Measurements from ENCODE around the gene SSU72. TPM values are rescaled to one million over a fixed set of nuclear protein-coding genes. Genes with fewer than 3 reads are reported as not detected.

SSU72 gene
- total RNA-seq, 1 donor from 2014 or later: 117 TPM

DNA sequence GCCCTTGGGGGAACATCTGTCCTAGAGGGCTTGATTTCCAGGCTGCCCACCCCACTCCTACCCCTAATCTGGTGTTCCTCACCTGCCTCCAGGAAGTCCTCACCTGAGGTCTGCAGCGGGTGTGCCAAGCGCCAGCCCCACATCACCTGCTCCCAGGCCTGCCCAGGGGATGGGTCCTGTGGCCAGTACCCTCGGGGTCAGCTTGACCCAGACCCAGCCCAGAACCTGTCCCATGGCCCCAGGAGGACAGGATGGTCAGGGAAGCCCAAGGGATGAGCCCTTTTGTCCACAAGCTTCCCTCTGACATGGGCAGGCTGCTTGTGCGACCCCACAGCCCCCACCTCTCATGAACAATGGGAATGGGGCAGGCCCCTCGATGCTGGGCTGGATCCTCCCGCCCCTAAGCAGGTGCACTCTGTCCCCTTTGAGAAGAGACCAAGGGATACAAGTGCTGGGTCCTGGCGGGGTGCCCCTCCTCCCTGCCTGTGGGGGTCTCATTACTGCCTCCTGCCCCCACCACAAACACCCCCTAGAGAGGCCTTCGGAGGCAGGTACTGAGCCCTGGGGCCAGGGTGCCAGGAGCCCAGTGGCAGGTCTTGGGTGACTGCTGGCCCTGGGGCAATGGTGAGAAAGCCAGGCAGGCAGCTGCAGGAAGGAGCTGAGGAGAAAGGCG lies 43.9 kb upstream of the SSU72 start:
- Mint-ChIP-seq H3K27me3 (ENCODE audit: unreplicated experiment) (no peaks in the 10 kb centered on the region), H3K4me1 (ENCODE audit: unreplicated experiment) (peaks cover 29% of the 10 kb centered on the region), H3K9me3 (ENCODE audit: unreplicated experiment) (no peaks in the 10 kb centered on the region), H3K27ac (ENCODE audit: unreplicated experiment) (no peak overlapping the region), H3K4me3 (ENCODE audit: unreplicated experiment) (no peak overlapping the region), H3K36me3 (ENCODE audit: unreplicated experiment) (peaks cover 3% of the 10 kb centered on the region)
- TF ChIP-seq, protein P1, sequence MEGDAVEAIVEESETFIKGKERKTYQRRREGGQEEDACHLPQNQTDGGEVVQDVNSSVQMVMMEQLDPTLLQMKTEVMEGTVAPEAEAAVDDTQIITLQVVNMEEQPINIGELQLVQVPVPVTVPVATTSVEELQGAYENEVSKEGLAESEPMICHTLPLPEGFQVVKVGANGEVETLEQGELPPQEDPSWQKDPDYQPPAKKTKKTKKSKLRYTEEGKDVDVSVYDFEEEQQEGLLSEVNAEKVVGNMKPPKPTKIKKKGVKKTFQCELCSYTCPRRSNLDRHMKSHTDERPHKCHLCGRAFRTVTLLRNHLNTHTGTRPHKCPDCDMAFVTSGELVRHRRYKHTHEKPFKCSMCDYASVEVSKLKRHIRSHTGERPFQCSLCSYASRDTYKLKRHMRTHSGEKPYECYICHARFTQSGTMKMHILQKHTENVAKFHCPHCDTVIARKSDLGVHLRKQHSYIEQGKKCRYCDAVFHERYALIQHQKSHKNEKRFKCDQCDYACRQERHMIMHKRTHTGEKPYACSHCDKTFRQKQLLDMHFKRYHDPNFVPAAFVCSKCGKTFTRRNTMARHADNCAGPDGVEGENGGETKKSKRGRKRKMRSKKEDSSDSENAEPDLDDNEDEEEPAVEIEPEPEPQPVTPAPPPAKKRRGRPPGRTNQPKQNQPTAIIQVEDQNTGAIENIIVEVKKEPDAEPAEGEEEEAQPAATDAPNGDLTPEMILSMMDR (IDR thresholded peaks at IDR 0.05): no peak
- no peak for DNase-seq (ENCODE audit: extremely low spot score, unreplicated experiment)

DNA sequence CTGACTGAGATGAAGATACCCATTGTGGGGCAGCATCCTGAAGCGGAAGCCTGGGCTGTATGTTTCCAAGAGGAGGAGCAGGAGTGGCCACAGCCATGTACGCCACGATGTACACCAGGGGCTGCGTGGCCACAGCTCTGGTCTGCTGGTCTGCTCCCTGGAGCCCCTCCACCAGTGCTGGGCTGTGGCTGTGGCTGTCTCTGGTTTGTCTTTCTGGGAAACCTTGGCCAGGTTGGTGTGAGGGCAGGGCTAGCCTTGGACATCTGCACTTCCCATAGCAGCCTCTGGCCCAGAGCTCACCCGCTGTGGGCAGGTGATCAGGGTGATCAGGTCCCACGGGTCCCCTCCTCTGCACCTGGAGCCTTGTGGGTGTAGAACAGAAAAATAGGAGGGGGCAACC lies 43.3 kb upstream of the SSU72 start:
- peaks cover 31% of the 10 kb centered on the region for H3K4me1 Mint-ChIP-seq (ENCODE audit: unreplicated experiment)
- DNase-seq (ENCODE audit: extremely low spot score, unreplicated experiment): no peak
- no peaks in the 10 kb centered on the region for H3K27me3 Mint-ChIP-seq (ENCODE audit: unreplicated experiment)
- TF ChIP-seq, protein P1 (IDR thresholded peaks at IDR 0.05): no peak
- no peaks in the 10 kb centered on the region for H3K9me3 Mint-ChIP-seq (ENCODE audit: unreplicated experiment)
- peak overlapping the region; percentile 83 for H3K4me3 Mint-ChIP-seq (ENCODE audit: unreplicated experiment)
- no peak overlapping the region for H3K27ac Mint-ChIP-seq (ENCODE audit: unreplicated experiment)
- H3K36me3 Mint-ChIP-seq (ENCODE audit: unreplicated experiment): peaks cover 3% of the 10 kb centered on the region

DNA sequence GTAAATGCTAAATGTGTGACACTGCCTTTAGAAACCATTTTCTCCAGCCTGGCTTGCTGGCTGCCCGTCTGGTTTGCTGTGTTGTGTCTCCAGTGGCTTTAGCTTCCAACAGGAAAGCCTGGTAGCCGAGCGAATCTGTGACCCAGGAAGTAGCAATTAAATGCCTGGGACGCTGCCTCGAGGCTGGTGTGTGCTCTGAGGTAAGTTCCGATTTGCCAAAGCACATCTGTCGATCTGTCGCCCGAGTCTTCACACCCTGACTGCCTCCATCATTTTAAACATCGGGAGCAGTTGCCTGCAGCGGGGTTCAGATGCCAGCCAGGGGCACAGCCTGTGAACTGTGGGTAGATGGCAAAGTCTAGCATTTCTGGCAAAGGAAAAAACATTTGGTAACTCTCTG lies 42.9 kb upstream of the SSU72 start:
- Mint-ChIP-seq H3K4me3 (ENCODE audit: unreplicated experiment) (peak overlapping the region; percentile 83), H3K36me3 (ENCODE audit: unreplicated experiment) (peaks cover 3% of the 10 kb centered on the region), H3K27me3 (ENCODE audit: unreplicated experiment) (no peaks in the 10 kb centered on the region), H3K9me3 (ENCODE audit: unreplicated experiment) (no peaks in the 10 kb centered on the region), H3K27ac (ENCODE audit: unreplicated experiment) (no peak overlapping the region), H3K4me1 (ENCODE audit: unreplicated experiment) (peaks cover 31% of the 10 kb centered on the region)
- TF ChIP-seq, protein P1 (IDR thresholded peaks at IDR 0.05): no peak
- DNase-seq (ENCODE audit: extremely low spot score, unreplicated experiment): no peak

DNA sequence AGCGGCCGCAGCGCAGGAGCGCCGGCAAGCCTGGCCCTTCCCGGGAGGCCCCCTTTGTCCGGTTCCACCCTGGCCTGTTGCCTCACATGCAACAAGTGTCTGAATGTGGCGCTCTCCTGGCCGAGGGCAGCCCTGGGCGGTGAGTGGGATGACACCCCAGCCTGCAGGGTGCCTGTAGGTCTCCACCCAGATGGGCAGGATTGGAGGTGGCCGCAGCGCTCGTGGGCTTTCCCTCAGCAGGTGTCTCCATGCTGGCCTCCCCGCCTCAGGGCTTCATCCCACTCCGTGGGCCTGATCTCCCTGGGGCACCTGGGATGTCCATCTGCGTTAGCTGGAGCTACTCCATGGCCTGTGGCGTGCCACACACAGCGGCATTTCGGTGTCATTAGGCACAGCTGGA lies 42.2 kb upstream of the SSU72 start:
- peaks cover 6% of the 10 kb centered on the region for H3K36me3 Mint-ChIP-seq (ENCODE audit: unreplicated experiment)
- peak overlapping the region; percentile 83 for H3K4me3 Mint-ChIP-seq (ENCODE audit: unreplicated experiment)
- H3K4me1 Mint-ChIP-seq (ENCODE audit: unreplicated experiment): peaks cover 34% of the 10 kb centered on the region
- no peaks in the 10 kb centered on the region for H3K9me3 Mint-ChIP-seq (ENCODE audit: unreplicated experiment)
- DNase-seq (ENCODE audit: extremely low spot score, unreplicated experiment): no peak
- H3K27me3 Mint-ChIP-seq (ENCODE audit: unreplicated experiment): no peaks in the 10 kb centered on the region
- peak overlapping the region; percentile 78 for H3K27ac Mint-ChIP-seq (ENCODE audit: unreplicated experiment)
- TF ChIP-seq, protein P1 (IDR thresholded peaks at IDR 0.05): no peak

DNA sequence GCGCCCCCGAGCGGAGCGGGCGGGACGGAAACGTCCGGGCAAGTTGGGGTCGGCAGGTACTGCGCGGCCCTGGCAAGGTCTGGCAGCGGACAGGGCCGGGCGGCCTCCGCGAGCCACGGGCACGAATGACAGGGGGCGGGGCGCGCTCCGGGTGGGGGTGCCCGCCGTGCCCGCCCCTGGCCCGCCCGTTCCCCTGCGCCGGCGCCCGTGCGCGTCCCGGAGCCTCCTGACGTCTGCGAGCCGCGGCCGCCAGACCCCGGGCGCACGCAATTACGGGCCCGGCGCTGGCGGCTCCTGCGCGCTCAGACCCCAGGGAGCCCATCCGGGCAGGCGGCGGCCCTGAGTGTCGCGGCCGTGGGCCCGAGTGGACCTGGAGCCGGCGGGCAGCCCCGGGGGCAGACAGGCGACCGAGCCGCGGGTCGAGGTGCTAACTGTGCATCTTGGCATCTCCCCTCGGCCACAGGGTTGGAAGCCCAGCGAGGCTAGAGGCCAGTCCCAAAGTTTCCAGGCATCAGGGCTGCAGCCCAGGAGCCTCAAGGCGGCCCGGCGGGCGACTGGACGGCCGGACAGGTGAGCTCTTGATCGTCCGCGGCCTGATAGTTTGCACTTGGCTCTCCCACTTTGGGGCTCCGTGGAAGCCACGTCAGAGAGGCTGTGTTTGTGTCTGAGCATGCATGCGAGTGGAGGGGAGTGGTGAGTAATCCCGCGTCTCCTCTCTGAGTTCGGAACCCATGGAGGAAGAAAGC lies 41.6 kb upstream of the SSU72 start:
- Mint-ChIP-seq H3K27ac (ENCODE audit: unreplicated experiment) (peak overlapping the region; percentile 78), H3K9me3 (ENCODE audit: unreplicated experiment) (no peaks in the 10 kb centered on the region), H3K36me3 (ENCODE audit: unreplicated experiment) (peaks cover 6% of the 10 kb centered on the region), H3K27me3 (ENCODE audit: unreplicated experiment) (no peaks in the 10 kb centered on the region), H3K4me3 (ENCODE audit: unreplicated experiment) (peak overlapping the region; percentile 83), H3K4me1 (ENCODE audit: unreplicated experiment) (peaks cover 34% of the 10 kb centered on the region)
- TF ChIP-seq, protein P1 (IDR thresholded peaks at IDR 0.05): no peak
- DNase-seq (ENCODE audit: extremely low spot score, unreplicated experiment): no peak
